Sigmoid colon (tissue), 4 donors: ENCODE measurements around the gene AIRE.

Source experiments
- CTCF ChIP-seq, 4 experiments: fragments of 450-650 bp in 3 of 4; fragments of 200-600 bp in 1 of 4; IDR thresholded peaks; one replicate each; pipeline ENCODE4 v1.5.1; 2016 to 2019; ENCODE audit warnings: antibody characterized with exemption in 4 of 4, mild to moderate bottlenecking in 3 of 4, moderate library complexity in 2 of 4
- EP300 ChIP-seq, 4 donors: sonication (generic); formaldehyde crosslinking; IDR thresholded peaks; one replicate each; pipeline ENCODE4 v1.6.1; 2017; ENCODE audit warnings: antibody characterized with exemption in 4 of 4
- POLR2AphosphoS5 ChIP-seq, 4 donors: sonication (generic); formaldehyde crosslinking; IDR thresholded peaks; one replicate each; pipeline ENCODE4 v1.6.1; 2017; ENCODE audit warnings: antibody characterized with exemption in 4 of 4

DNA sequence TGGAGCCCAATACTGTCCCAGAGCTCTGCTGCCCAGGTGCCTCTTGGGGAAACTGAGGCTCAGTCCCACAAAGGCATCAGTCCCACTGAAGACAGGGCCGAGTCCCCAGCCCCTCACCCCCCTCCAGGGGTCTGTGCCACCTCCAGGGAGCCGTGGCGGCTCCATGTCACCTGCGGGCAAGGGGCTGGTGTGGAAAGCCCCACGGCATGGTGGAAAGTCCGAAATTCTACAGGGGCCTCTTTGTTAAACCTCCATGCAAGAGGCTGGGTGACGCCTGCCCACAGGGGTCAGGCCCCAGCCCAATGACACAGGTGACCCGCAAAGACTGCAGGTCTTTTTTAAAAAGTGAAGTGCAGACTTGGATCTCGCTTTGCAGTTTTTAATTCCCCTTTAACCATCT lies 3.3 kb upstream of the AIRE start:
- no peak for TF ChIP-seq CTCF (IDR thresholded peaks at IDR 0.05)
- no peak for TF ChIP-seq POLR2AphosphoS5 (IDR thresholded peaks at IDR 0.05)
- TF ChIP-seq EP300 (IDR thresholded peaks at IDR 0.05): no peak
